NCI-H82 treated with DMSO at 0.1 percent for 48 hours (cell line): ENCODE data around the gene SETD1B.
A peak's percentile ranks its signal among the peaks of the same experiment; 100 is the strongest.
"Not testable (repeated sequence)": the region's sequence is repeated elsewhere in the genome, so short reads cannot be mapped to it uniquely, and the experiment has no call there.

Experiments
- DNase-seq: peaks from one replicate; lab custom pipeline; 2025; ENCODE audit not compliant: unreplicated experiment; lab: John Stamatoyannopoulos, UW

SETD1B gene

GRCh38 chr12:121803861-121804416 is at the start of gene SETD1B:
Gene SETD1B (plus strand): TSS chr12:121804009. CDS start chr12:121804738, 729 bp downstream.
- DNase-seq: peak; percentile 27

GRCh38 chr12:121754836-121755235 is 49.0 kb upstream of the SETD1B start:
- no peak for DNase-seq

GRCh38 chr12:121755591-121755990 is 48.2 kb upstream of the SETD1B start:
- DNase-seq: no peak

DNA sequence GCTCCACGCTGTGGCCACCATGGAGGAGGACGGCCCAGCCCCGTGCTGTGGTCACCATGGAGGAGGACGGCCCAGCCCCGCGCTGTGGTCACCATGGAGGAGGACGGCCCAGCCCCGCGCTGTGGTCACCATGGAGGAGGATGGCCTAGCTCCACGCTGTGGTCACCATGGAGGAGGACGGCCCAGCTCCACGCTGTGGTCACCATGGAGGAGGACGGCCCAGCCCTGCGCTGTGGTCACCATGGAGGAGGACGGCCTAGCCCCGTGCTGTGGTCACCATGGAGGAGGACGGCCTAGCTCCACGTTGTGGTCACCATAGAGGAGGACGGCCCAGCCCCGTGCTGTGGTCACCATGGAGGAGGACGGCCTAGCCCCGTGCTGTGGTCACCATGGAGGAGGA is 45.3 kb upstream of the SETD1B start:
- DNase-seq: not testable (repeated sequence)

GRCh38 chr12:121762269-121762668 is 41.5 kb upstream of the SETD1B start:
- DNase-seq: no peak

DNA sequence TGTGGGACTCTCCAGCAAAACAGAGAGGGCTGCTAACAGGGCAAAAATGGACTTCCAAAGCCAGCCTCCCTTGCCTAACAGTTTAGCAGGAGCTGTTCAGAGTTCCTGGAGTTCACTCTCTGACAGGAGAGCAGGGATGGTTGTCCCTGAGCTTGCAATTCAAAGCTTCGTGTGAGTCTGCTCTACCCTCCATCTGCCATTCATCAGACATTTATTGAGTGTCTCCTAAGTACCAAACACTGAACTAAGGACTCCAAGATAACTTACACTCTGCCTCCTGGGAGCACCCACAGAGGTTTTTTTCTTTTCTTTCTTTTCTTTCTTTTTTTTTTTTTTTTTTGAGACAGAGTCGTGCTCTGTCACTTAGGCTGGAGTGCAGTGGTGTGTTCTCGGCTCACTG is 39.0 kb upstream of the SETD1B start:
- no peak for DNase-seq

DNA sequence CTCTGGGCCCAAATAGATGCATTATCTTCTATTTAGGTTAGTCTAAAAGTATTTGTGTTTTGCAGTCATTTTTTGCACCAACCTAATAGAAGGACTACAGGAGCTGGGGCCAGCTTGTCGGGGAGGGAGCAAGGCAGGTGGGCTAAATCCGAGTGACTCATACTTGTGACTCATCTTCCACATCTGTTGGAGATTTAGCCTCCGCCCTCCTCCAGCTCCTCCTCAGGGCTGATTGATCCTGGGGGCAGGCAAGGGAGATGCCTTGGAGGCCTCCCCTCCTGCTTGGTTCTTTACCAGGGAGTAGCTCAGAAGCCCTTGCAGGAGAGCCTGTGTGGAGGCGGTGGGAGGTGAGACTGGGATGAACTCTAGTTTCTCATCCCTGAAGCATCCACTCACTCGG is 38.2 kb upstream of the SETD1B start:
- peak; percentile 77 for DNase-seq

GRCh38 chr12:121766290-121767039 is 37.3 kb upstream of the SETD1B start:
- peak; percentile 15 for DNase-seq

- peak; percentile 8 for DNase-seq
These were observed 36.2 kb upstream of the SETD1B start for GRCh38 chr12:121767525-121768016.

- DNase-seq: no peak
These were observed 34.4 kb upstream of the SETD1B start for GRCh38 chr12:121769297-121769830.

GRCh38 chr12:121769831-121770301 is 33.9 kb upstream of the SETD1B start:
- peak; percentile 13 for DNase-seq

- DNase-seq: no peak
These were observed 33.4 kb upstream of the SETD1B start for GRCh38 chr12:121770388-121770787.

GRCh38 chr12:121770813-121771625 is 32.8 kb upstream of the SETD1B start:
- no peak for DNase-seq

DNA sequence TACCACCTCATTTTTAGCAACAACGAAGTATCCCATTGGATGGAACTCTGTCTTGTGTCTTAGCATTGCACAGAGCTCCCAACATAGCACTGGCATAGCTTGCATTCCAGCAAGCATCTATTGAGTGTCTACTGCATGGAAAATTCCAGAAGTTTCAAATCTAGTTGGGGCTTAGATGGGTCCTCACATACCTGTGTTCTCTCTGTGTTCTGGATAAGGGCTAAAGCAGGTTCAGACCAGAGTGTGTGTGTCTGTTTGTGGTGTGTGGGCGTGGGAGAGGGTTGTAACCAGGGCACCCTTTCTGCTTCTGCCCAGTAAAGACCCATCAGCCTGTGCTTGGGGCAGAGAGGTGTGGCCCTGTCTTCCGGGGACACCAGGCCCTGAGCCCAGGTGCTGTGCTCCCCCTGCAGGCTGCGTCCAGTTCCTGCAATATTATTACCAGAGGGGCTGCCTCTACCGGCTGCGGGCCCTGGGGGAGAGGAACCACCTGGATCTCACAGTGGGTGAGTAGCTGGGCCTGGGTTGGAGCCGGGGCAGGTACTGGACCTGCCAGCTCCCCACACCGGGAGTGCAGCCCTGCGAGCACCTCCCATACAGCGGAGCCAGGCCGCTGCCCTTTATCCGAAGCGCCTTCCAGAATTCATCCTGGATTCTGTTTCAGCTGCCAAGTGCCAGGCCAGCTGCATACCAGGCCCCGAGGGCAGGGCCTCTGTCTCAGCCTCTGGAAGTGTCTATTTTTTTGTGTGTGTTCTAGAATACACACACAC is 30.6 kb upstream of the SETD1B start:
- DNase-seq: peak; percentile 49

- DNase-seq: no peak
These were observed 28.8 kb upstream of the SETD1B start for GRCh38 chr12:121774968-121775474.

DNA sequence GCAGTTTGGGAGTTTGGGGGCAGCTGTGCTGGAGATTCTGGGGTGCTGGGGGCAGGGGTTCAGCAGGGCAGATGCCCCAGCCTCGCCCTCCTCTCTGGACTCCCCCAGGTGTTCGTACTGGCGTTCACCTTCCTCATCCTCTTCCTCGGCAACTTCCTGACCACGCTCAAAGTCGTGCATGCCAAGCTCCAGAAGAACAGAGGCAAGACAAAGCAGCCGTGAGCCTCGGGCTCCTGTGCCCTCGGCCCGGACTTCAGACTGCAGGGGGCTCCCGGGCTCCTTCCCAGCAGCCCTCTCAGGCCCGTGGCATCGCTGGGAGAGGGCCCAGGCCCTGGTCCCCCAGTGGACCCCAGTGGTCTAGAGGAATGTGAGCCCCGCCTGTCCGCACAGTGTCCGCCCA is 28.3 kb upstream of the SETD1B start:
- DNase-seq: no peak

GRCh38 chr12:121776190-121777098 is 27.4 kb upstream of the SETD1B start:
- DNase-seq: no peak

DNA sequence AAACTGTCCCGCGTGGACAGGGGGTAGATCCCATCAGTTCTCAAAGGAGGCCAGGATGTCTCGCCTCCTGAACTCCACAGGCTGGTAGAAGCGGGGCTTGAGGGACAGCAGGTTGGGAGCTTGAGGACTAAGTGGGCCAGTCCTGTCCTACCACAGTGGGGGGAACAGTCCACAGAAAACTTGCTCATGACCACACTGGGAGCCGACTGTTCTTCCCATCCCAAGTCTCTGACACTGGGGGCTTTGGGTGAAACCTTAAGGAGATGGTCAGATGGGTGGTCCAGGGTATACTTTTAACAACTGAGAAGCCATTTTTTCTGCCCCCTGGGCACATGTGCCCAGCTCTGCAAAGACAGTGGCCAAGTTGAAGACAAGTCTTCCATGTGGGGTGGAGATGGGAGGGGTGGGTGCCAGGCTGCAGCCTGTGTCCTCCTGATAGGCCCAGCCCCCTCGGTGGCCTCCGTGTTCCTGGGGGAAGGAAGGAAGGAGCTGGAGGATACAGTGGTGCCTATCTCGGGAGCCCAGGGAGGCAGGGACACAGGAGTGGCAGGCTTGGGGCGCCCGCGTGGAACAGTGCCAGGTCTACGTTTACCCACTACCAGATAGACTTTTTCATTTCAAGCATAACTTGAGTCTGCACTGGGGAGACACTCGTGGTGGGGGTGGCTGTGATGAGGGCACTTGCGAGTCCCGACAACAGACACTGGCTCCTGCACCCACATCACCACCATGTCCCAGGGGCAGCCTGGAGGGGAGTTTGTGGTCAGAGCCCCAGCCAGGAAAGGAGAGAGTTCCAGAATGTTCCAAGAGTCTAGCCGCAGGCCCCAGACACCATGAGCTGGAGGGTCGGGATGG is 25.0 kb upstream of the SETD1B start:
- DNase-seq: no peak
